GM19025 (cell line): ENCODE results near the gene TLR9.

Experiments
- ATAC-seq: cut with Tn5 transposase; IDR thresholded peaks from one replicate; pipeline ENCODE4 v1.9.1; 2021; ENCODE audit warnings: mild to moderate bottlenecking, low read depth, moderate library complexity; ENCODE audit not compliant: unreplicated experiment

TLR9 gene

GRCh38 chr3:52176180-52176752, 49.2 kb downstream of the TLR9 start:
- ATAC-seq, result no peak

GRCh38 chr3:52175416-52176179, 49.8 kb downstream of the TLR9 start:
- no peak for ATAC-seq

- no peak for ATAC-seq
Measured at GRCh38 chr3:52174896-52175295, 50.5 kb downstream of the TLR9 start.

- ATAC-seq, result no peak
Measured at GRCh38 chr3:52173101-52173500, 52.3 kb downstream of the TLR9 start.

GRCh38 chr3:52172262-52172757, 53.1 kb downstream of the TLR9 start:
- ATAC-seq, result no peak

- no peak for ATAC-seq
Measured at GRCh38 chr3:52171514-52172261, 53.8 kb downstream of the TLR9 start.
